OCI-LY1 (cell line): ENCODE measurements around the gene GC.

Experiments used
- CTCF ChIP-seq: fragments of 200-600 bp; sonication (generic), shearing (Covaris generic); IDR thresholded peaks from 2 replicates; pipeline ENCODE4 v1.5.1; 2017; ENCODE audit warnings: mild to moderate bottlenecking, antibody characterized with exemption, low read length, moderate library complexity, mixed read lengths
- EZH2 ChIP-seq: fragments of 200-600 bp; sonication (generic), shearing (Covaris generic); IDR thresholded peaks from 2 replicates; pipeline ENCODE4 v1.8.0; 2017; ENCODE audit warnings: borderline replicate concordance, mixed run types, mild to moderate bottlenecking, antibody characterized with exemption, low read length, moderate library complexity, mixed read lengths

DNA sequence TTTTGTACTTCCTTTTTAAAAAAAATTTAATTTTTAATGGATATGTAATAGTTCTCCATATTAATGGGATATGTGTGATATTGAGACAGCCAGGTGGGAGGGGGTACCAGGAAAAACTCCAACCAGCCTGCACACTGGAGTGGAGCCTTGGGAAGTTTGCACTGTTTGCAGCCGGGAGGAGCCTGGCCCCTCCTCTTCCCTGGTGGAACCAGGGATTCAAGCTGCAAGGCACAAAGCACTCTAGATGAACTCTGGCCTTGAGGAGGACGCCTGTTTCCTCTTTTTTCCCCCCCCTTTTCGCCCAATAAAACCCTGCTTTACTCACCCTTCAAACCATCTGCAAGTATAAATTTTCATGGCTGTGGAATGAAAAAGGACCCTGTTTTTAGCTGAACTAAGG is 48.2 kb upstream of the GC start:
- TF ChIP-seq CTCF (no peak), EZH2 (no peak)
